Measurements from ENCODE around the gene COL6A3.
"Not testable (repeated sequence)": the region's sequence is repeated elsewhere in the genome, so short reads cannot be mapped to it uniquely, and the experiment has no call there.

The COL6A3 gene

DNA sequence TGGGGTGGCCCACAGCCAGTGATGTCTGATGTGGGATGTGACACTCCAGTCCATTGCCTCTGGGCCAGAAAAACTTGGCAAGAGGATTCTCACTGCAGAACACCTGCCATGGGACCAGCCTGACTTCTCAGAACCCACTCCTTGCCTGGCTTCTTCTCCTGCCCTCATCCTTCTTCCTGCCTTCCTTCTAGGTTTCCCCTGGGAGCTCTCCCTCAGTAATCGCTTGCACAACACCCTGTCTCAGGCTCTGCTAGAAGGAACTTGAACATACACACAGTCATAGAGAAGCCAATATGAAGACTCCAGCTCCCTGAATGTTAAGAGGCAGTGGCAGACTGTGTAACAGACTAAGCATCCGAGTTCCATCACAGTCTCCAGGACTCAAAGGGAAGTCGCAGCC lies 4.3 kb upstream of the COL6A3 start:
- no peak for DNase-seq
- ATAC-seq: no peak

- ATAC-seq: no peak
- no peak for DNase-seq
Observed at GRCh38 chr2:237412988-237413776, 782 bp downstream of the COL6A3 start.

DNA sequence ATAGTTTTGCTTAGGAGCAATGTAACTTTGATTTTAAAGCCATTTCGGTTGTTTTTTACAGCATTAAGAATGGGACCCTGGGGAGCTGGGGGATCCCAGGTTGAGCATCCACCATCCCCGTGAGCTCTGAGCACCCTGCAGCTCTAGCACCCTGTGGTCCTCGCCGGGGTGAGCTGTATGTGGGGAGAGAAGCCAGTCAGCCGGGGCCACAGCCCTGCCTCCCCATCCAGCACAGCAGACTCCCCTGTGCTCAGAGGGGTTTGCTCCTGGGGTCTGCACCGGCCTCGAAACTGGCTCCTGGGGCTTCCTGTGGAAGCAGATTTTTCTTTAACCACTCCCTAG lies 1.3 kb downstream of the COL6A3 start:
- DNase-seq (no peak), ATAC-seq (peak; percentile 43)

GRCh38 chr2:237411683-237412423 lies 2.1 kb downstream of the COL6A3 start:
- ATAC-seq (no peak), DNase-seq (no peak)

DNA sequence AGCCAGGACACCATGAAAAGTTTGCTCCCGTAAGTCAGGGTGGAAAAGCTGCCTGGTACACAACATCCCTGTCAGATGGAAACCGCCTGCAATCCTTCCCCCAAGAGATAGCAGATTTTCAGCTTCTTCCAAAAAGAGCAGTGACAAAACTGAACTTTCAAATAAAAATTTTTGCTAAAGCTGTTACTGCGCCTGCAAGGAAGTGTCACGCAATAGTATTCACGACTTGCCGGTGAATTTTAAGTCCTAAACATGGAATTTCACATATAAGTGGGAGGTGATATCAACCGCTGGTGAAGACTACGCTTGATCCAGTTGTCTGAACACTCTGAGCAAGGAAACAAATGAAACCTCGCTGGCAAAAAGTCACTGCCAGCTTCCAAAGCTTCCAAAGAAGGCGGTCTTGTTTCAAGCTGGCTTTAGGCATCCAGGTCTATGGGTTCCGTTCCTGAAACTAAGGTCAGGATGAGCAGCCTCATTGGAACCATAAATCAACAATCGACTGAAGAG lies 2.8 kb downstream of the COL6A3 start:
- no peak for ATAC-seq
- no peak for DNase-seq

- ATAC-seq: not testable (repeated sequence)
Observed at GRCh38 chr2:237409263-237409662, 4.7 kb downstream of the COL6A3 start.

GRCh38 chr2:237408335-237409000 lies 5.5 kb downstream of the COL6A3 start:
- DNase-seq (no peak), ATAC-seq (no peak)

More at GRCh38 chr2:237409263-237409662, 4.7 kb downstream of the COL6A3 start:
- not testable (repeated sequence) for DNase-seq

- DNase-seq: no peak
- no peak for ATAC-seq
Observed at GRCh38 chr2:237407700-237408099, 6.3 kb downstream of the COL6A3 start.

- DNase-seq: no peak
- ATAC-seq: no peak
Observed at GRCh38 chr2:237406371-237406895, 7.5 kb downstream of the COL6A3 start.

- ATAC-seq (no peak), DNase-seq (no peak)
Observed at GRCh38 chr2:237405605-237406004, 8.4 kb downstream of the COL6A3 start.

DNA sequence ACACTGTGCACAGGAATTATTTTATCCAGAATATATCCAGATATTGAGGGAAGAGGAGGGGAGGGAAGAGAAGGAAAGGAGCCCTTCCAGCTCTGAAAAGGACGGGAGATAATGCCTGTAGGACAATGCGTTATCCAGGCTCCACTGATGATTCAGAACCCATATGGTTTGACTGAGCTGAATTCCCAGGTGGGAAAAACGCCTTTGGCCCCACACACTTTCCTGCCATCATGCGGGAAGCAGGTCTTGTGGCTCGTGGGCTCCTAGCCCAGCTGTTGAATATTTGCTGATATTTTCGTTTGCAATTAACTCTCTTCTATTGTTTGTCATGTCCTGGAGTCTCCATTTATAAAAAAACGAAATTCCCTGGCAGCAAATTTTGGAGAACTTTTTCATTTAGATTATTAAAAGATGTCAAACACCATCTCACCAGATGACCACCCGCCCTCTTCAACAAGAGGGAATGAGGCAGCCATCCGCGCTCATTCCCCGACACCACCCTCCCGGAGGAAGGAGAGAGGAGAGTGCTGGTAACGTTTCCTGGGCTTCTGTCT lies 8.9 kb downstream of the COL6A3 start:
- ATAC-seq (no peak), DNase-seq (no peak)

- no peak for ATAC-seq
- no peak for DNase-seq
Observed at GRCh38 chr2:237404413-237404812, 9.6 kb downstream of the COL6A3 start.

GRCh38 chr2:237403024-237403882 lies 10.7 kb downstream of the COL6A3 start:
- ATAC-seq (no peak), DNase-seq (no peak)

- ATAC-seq: no peak
Observed at GRCh38 chr2:237400199-237400598, 13.8 kb downstream of the COL6A3 start.

GRCh38 chr2:237397072-237397471 lies 16.9 kb downstream of the COL6A3 start:
- DNase-seq (no peak), ATAC-seq (no peak)

More at GRCh38 chr2:237400199-237400598, 13.8 kb downstream of the COL6A3 start:
- DNase-seq: no peak

- DNase-seq: no peak
- no peak for ATAC-seq
Observed at GRCh38 chr2:237393523-237393922, 20.4 kb downstream of the COL6A3 start.

DNA sequence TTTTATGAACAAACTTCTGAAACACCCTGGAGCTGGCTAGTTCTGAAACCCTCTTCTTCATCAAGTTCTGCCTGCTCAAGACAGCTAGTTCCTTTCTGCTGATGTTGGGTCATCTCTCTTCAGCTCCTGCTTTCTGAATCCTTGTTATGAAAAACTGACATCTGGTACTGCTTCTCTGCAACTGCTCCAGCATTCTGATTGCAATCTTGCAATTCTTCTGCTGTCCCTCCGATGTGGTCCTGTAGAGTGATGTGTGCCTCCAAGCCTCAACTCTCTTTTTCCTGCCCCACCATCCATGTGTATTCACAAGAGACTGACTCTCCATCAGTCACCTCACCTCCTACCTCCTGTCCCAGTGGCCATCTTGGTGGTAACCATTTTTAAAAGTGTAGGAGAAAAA lies 21.8 kb downstream of the COL6A3 start:
- ATAC-seq (no peak), DNase-seq (no peak)

DNA sequence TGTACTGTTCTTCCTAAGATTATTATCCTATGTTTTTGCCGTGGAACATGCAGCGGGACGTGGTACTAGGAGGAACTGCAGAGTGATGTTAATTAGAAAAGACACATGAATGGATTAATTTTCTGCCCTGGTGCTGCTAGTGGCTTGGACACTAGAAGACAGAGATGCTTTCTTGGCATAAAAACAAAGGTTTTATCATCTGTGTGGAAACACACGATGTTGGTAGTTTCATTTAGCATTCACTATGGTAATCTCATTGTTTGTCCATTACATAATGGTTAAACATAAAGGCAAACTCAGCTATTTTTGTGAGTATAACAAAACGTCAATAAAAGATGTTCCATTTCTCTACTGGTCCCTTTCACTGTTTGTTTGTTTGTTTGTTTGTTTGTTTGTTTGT lies 22.8 kb downstream of the COL6A3 start:
- ATAC-seq: no peak

DNA sequence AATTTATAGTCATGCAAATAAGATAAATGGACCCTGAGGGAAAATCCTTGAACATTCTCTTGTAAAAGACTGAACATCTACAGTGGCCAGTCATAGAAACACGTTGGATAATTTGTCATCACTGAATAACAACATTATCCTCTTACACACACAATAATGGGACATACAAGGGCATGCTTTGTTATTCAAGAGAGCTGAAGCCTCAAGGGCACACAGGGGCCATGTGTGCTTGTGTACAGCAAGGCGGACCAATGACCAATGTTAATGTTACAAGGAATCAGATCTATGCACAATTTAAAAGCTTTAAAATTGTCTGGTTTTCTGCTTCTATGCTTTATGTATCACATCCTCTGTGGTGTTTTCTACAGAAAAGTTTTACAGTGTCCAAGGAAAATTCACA lies 23.7 kb downstream of the COL6A3 start:
- no peak for DNase-seq

More for the DNA sequence above, 22.8 kb downstream of the COL6A3 start:
- no peak for DNase-seq

DNA sequence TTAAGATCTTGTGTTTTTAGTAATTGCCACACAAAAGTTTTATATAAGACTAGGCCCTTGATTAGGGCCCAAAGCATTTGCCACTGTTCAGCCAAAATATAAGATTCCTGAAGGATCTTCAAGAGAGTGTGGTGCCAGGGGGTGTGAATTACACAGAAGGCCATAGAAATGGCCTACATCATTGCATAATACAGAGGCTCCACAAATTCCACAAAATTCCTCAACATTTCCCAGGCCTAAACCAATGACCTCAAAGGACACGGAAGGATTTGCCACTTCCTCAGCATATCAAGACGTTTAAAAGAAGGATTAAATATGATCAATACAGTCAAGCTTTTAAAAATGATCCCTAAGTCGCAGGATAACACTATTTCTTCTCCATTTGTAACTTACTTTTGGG lies 24.1 kb downstream of the COL6A3 start:
- DNase-seq: no peak
- ATAC-seq: no peak

More for the DNA sequence above, 23.7 kb downstream of the COL6A3 start:
- no peak for ATAC-seq

DNA sequence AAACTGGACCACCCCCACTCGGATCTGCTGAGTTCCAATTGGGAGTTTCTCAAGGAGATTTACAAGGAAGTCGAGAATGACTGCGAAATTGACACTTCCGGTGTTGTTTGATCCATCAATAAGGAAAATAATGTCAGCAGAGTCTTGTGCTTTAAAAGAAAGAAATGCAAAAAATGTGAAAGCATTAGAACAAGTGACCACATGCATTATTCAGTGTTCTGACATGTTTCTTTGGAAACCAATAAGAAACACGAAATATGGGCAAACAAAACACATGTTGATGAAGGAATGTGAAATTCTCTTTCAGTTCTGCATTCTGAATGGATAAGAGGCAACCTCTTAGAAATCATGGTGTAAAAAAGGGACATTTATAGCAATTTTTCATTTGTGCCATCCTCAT lies 25.9 kb downstream of the COL6A3 start:
- no peak for ATAC-seq
- no peak for DNase-seq

Measured in stimulated activated naive CD8-positive, alpha-beta T cell treated with anti-CD3 and anti-CD28 coated beads, Interleukin-15, Interleukin-2, amounts not matched to agents 100 U/mL and 50 U/mL, for 24 hours (primary cell).